MM.1S (cell line): ENCODE measurements around the gene TRIM32.
"Not testable (repeated sequence)": the region's sequence is repeated elsewhere in the genome, so short reads cannot be mapped to it uniquely, and the experiment has no call there.

Experiments
- DNase-seq: peaks from one replicate; pipeline ENCODE4 v3.0.0-alpha.2; 2015
- H2AFZ ChIP-seq: fragments of 300-600 bp; sonication (generic); 2 replicates; pipeline ENCODE4 v1.6.0; 2016; ENCODE audit warnings: antibody characterized with exemption, low read length
- H3F3A ChIP-seq: fragments of 300-600 bp; sonication (generic); 2 replicates; pipeline ENCODE4 v1.6.1; 2016; ENCODE audit warnings: mild to moderate bottlenecking, antibody characterized with exemption, low read length, moderate library complexity, mixed read lengths; ENCODE audit not compliant: insufficient read depth
- H3K27ac ChIP-seq: fragments of 300-600 bp; sonication (generic); 2 replicates; pipeline ENCODE4 v1.5.1; 2016; ENCODE audit warnings: mild to moderate bottlenecking, low read length
- H3K27me3 ChIP-seq: fragments of 300-600 bp; sonication (generic); replicated peaks from 2 replicates; pipeline ENCODE4 v1.6.0; 2016; ENCODE audit warnings: low read length; ENCODE audit not compliant: insufficient read depth
- H3K36me3 ChIP-seq: fragments of 300-600 bp; sonication (generic); replicated peaks from 2 replicates; pipeline ENCODE4 v1.6.1; 2016; ENCODE audit warnings: mild to moderate bottlenecking, low read length, mixed read lengths; ENCODE audit not compliant: insufficient read depth
- H3K4me1 ChIP-seq: fragments of 300-600 bp; sonication (generic); 2 replicates; pipeline ENCODE4 v1.6.1; 2016; ENCODE audit warnings: low read length, mixed read lengths
- H3K4me2 ChIP-seq: fragments of 300-600 bp; sonication (generic); 2 replicates; pipeline ENCODE4 v1.6.0; 2016; ENCODE audit warnings: low read depth, low read length
- H3K4me3 ChIP-seq: fragments of 300-600 bp; sonication (generic); 2 replicates; pipeline ENCODE4 v1.5.1; 2016; ENCODE audit warnings: low read length, mixed read lengths
- H3K79me2 ChIP-seq: fragments of 300-600 bp; sonication (generic); 2 replicates; pipeline ENCODE4 v1.6.1; 2016; ENCODE audit warnings: mixed run types, low read length, mixed read lengths
- H3K9ac ChIP-seq: fragments of 300-600 bp; sonication (generic); 2 replicates; pipeline ENCODE4 v1.6.1; 2016; ENCODE audit warnings: low read length, mixed read lengths
- H3K9me2 ChIP-seq: fragments of 300-600 bp; sonication (generic); replicated peaks from 2 replicates; pipeline ENCODE4 v1.6.1; 2016; ENCODE audit warnings: mild to moderate bottlenecking, low read length, mixed read lengths; ENCODE audit not compliant: insufficient read depth
- H3K9me3 ChIP-seq: fragments of 300-600 bp; sonication (generic); replicated peaks from 2 replicates; pipeline ENCODE4 v1.6.1; 2016; ENCODE audit warnings: mild to moderate bottlenecking, low read length, mixed read lengths; ENCODE audit not compliant: insufficient read depth
- H4K20me1 ChIP-seq: fragments of 300-600 bp; sonication (generic); 2 replicates; pipeline ENCODE4 v1.6.1; 2016; ENCODE audit warnings: mild to moderate bottlenecking, low read length, moderate library complexity, mixed read lengths; ENCODE audit not compliant: insufficient read depth
- EZH2 ChIP-seq: fragments of 300-600 bp; sonication (generic); optimal IDR thresholded peaks from 2 replicates; pipeline ENCODE3; 2017; ENCODE audit warnings: low read depth, mild to moderate bottlenecking, antibody characterized with exemption, low read length, mixed read lengths
- EZH2phosphoT487 ChIP-seq: fragments of 300-600 bp; sonication (generic); IDR thresholded peaks from 2 replicates; pipeline ENCODE4 v1.6.1; 2018; ENCODE audit warnings: antibody characterized with exemption, low read length
- TF ChIP-seq, protein P1 (sequence below): fragments of 300-600 bp; sonication (generic); IDR thresholded peaks from 2 replicates; pipeline ENCODE4 v1.5.1; 2016; ENCODE audit warnings: antibody characterized with exemption, low read length, mixed read lengths

The TRIM32 gene

DNA sequence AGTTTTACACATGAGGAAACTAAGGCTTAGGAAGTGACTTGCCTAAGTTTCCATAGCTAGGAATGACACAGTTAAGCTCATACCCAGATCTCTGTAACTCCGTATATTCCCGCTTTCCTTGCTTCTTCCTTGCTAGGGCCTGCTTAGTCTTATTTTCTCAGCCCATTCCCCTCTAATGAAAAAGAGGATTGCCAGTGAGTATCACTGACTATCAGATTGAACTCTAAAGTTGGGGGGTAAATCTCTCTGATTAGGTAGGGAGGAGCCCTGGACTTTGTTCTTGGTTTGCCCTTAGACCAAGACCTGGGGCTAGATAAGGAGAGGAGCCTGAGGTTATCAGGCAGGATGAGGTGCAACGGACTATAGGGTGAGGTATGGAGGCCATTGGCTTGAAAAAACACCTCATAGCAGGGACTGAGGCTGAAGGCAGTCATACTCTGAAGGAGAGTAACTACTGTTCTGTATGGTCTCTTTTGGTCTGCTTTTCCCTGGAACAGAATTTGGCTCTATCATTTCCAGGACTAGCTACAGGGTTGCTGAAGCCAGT lies 2.5 kb downstream of the TRIM32 start:
- Histone ChIP-seq H3K9me3 (no peaks in the 10 kb centered on the region), H3K9me2 (no peaks in the 10 kb centered on the region), H3K9ac (no peak overlapping the region), H3K4me1 (peaks cover 5% of the 10 kb centered on the region), H3K4me2 (no peak overlapping the region), H3K4me3 (no peak overlapping the region), H3K27me3 (no peaks in the 10 kb centered on the region), H3F3A (no peaks in the 10 kb centered on the region), H3K27ac (no peak overlapping the region), H2AFZ (no peak overlapping the region), H3K79me2 (peaks cover 39% of the 10 kb centered on the region), H4K20me1 (no peaks in the 10 kb centered on the region), H3K36me3 (no peaks in the 10 kb centered on the region)
- DNase-seq = no peak
- no peak for TF ChIP-seq EZH2
- TF ChIP-seq, protein P1, sequence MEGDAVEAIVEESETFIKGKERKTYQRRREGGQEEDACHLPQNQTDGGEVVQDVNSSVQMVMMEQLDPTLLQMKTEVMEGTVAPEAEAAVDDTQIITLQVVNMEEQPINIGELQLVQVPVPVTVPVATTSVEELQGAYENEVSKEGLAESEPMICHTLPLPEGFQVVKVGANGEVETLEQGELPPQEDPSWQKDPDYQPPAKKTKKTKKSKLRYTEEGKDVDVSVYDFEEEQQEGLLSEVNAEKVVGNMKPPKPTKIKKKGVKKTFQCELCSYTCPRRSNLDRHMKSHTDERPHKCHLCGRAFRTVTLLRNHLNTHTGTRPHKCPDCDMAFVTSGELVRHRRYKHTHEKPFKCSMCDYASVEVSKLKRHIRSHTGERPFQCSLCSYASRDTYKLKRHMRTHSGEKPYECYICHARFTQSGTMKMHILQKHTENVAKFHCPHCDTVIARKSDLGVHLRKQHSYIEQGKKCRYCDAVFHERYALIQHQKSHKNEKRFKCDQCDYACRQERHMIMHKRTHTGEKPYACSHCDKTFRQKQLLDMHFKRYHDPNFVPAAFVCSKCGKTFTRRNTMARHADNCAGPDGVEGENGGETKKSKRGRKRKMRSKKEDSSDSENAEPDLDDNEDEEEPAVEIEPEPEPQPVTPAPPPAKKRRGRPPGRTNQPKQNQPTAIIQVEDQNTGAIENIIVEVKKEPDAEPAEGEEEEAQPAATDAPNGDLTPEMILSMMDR = no peak
- no peak for TF ChIP-seq EZH2phosphoT487

DNA sequence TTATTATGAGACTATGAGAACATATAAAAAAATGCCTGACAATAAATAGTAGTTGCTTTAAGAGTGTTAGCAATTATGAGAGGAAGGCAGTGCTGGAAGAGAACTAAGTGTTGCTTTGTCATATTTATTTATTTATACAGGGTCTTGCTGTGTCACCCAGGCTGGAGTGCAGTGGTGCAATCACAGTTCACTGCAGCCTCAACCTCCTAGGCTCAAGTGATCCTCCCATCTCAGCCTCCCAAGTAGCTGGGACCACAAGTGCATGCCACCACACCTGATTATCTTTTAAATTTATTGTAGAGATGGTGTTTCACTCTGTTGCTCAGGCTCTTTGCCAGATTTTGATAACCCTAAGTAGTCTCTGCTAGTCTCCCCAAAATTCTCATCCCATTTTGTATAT lies 3.7 kb downstream of the TRIM32 start:
- not testable (repeated sequence) for H3K36me3 ChIP-seq, H3K4me2 ChIP-seq, H3K27ac ChIP-seq, DNase-seq, H3K4me3 ChIP-seq, H3K9me2 ChIP-seq, H4K20me1 ChIP-seq, H2AFZ ChIP-seq, H3K4me1 ChIP-seq, H3K9ac ChIP-seq, H3K9me3 ChIP-seq, H3F3A ChIP-seq, H3K27me3 ChIP-seq
- peaks cover 45% of the 10 kb centered on the region for H3K79me2 ChIP-seq

DNA sequence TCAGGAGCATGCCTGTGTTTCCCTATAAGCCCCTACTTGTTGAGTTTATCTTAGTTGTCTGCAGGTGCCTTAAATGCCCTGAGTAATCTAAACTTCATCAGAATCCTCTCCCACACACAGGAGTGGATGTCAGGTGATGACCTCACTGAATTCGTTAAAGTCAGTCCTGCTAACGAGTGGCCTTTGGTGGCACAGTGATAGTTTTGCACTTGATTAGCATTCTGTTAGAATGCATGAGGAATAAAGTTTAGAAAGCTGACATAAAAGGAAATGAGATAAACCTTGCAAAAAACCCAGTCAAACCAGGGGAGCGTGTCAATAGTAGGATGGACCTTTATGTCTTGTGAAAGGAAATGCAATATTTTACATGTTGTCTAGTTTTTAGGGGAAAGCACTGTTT lies 4.5 kb downstream of the TRIM32 start:
- TF ChIP-seq EZH2phosphoT487 = no peak
- Histone ChIP-seq H3K9me3 (no peaks in the 10 kb centered on the region), H3K4me1 (peaks cover 5% of the 10 kb centered on the region), H3K4me3 (no peak overlapping the region), H4K20me1 (no peaks in the 10 kb centered on the region), H3K27me3 (no peaks in the 10 kb centered on the region), H3K9ac (no peak overlapping the region), H2AFZ (no peak overlapping the region), H3K36me3 (no peaks in the 10 kb centered on the region), H3F3A (no peaks in the 10 kb centered on the region), H3K9me2 (no peaks in the 10 kb centered on the region), H3K4me2 (no peak overlapping the region), H3K27ac (no peak overlapping the region), H3K79me2 (peaks cover 45% of the 10 kb centered on the region)
- no peak for DNase-seq

DNA sequence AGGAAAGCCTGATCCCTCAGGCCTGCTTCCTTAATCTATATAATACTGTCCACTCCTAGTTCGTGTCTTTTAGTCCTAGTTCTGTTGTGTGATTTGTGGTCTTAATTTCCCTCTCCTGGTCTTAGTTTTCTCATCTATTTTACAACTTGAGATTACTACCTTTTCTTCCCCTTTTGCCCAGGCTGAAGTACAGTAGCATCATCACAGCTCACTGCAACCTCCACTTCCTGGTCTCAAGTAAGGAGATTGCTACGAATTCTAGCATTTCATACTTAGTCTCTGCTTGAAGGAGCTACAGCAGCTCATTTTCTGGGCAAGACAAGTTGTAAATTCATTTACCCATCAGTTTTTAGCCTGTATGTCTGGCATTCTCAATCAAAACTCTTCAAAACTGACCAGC lies 5.5 kb downstream of the TRIM32 start:
- H3K27me3 ChIP-seq = no peaks in the 10 kb centered on the region
- no peak for TF ChIP-seq EZH2phosphoT487
- TF ChIP-seq, protein P1 = no peak
- no peak for TF ChIP-seq EZH2
- H4K20me1 ChIP-seq = no peaks in the 10 kb centered on the region
- no peak overlapping the region for H3K4me3 ChIP-seq
- H3K27ac ChIP-seq = no peak overlapping the region
- DNase-seq = no peak
- H3K9me2 ChIP-seq = no peaks in the 10 kb centered on the region
- peaks cover 5% of the 10 kb centered on the region for H3K4me1 ChIP-seq
- no peak overlapping the region for H3K4me2 ChIP-seq
- no peaks in the 10 kb centered on the region for H3K9me3 ChIP-seq
- no peak overlapping the region for H3K9ac ChIP-seq
- H3F3A ChIP-seq = no peaks in the 10 kb centered on the region
- peaks cover 43% of the 10 kb centered on the region for H3K79me2 ChIP-seq
- H2AFZ ChIP-seq = no peak overlapping the region
- H3K36me3 ChIP-seq = no peaks in the 10 kb centered on the region
